Right lung (tissue), 10 donors: Measurements from ENCODE around the gene ANAPC7. TPM values are rescaled to one million over a fixed set of nuclear protein-coding genes. Genes with fewer than 3 reads are reported as not detected.
A peak's percentile ranks its signal among the peaks of the same experiment; 100 is the strongest.
"Not testable (repeated sequence)": the region's sequence is repeated elsewhere in the genome, so short reads cannot be mapped to it uniquely, and the experiment has no call there.

Experiments used
- DNase-seq, 2 donors: peaks; one replicate each; pipeline ENCODE4 v3.0.0-alpha.2; 2013
- long read RNA-seq, 8 donors: transcript quantifications; one replicate each; lab custom pipeline, GENCODE V29; 2026
- polyA plus RNA-seq, 5 donors: library from polyadenylated mRNA; unstranded; fragments of 120-200 nt; gene quantifications; one replicate each; pipeline versions ENCODE4 v1.2.1 to v1.2.3, GENCODE V29; 2013; ENCODE audit warnings: inconsistent platforms in 1 of 5, low replicate concordance in 1 of 5; ENCODE audit not compliant: insufficient read length in 5 of 5, insufficient read depth in 1 of 5

The ANAPC7 gene
- 10 to 100 TPM; 72.8 to 98.7 (median 86.4) TPM for polyA plus RNA-seq
- long read RNA-seq, donor 1, transcript ANAPC7-203 (11 exons, 3,045 nt): major isoform, 5 of 32 reads
- long read RNA-seq, donor 1, partial matches to known transcripts: 18 of 32 reads
- long read RNA-seq, donor 1, other reads (novel, unspliced or antisense): 0 of 32 reads
- long read RNA-seq, donor 2, partial matches to known transcripts: 0 of 6 reads
- long read RNA-seq, donor 2, other reads (novel, unspliced or antisense): 0 of 6 reads
- long read RNA-seq, donor 3, transcript ANAPC7-201 (10 exons, 2,200 nt): minor isoform, 5 of 12 reads
- long read RNA-seq, donor 3, transcript ANAPC7-203 (11 exons, 3,045 nt): major isoform, 7 of 12 reads
- long read RNA-seq, donor 3, partial matches to known transcripts: 0 of 12 reads
- long read RNA-seq, donor 3, other reads (novel, unspliced or antisense): 0 of 12 reads
- long read RNA-seq, donor 4, partial matches to known transcripts: 0 of 6 reads
- long read RNA-seq, donor 4, other reads (novel, unspliced or antisense): 0 of 6 reads
- long read RNA-seq, donor 5, transcript ANAPC7-203 (11 exons, 3,045 nt): major isoform, 8 of 17 reads
- long read RNA-seq, donor 5, partial matches to known transcripts: 0 of 17 reads
- long read RNA-seq, donor 5, other reads (novel, unspliced or antisense): 0 of 17 reads
- long read RNA-seq, donor 6, partial matches to known transcripts: 0 of 9 reads
- long read RNA-seq, donor 6, other reads (novel, unspliced or antisense): 0 of 9 reads
- long read RNA-seq, donor 7, partial matches to known transcripts: 0 of 4 reads
- long read RNA-seq, donor 7, other reads (novel, unspliced or antisense): 0 of 4 reads
- long read RNA-seq, donor 8, partial matches to known transcripts: 0 of 5 reads
- long read RNA-seq, donor 8, other reads (novel, unspliced or antisense): 0 of 5 reads

GRCh38 chr12:110403146-110403975, at the start of gene ANAPC7:
ANAPC7 (minus strand) TSS chr12:110403708; CDS start chr12:110403627, 81 bp downstream.
- DNase-seq: peak; percentile 85 to 90

GRCh38 chr12:110451263-110451662, 47.8 kb upstream of the ANAPC7 start:
- DNase-seq: no peak

- peak; percentile 92 to 93 for DNase-seq
Observed at GRCh38 chr12:110449799-110450497, 46.4 kb upstream of the ANAPC7 start, which contains the start of gene ARPC3. ARPC3 (minus strand) TSS chr12:110450337; CDS start chr12:110450260, 77 bp downstream.

- no peak for DNase-seq
Observed at GRCh38 chr12:110444455-110444854, 40.9 kb upstream of the ANAPC7 start.

- no peak for DNase-seq
Observed at GRCh38 chr12:110436231-110436630, 32.7 kb upstream of the ANAPC7 start.

GRCh38 chr12:110431957-110432587, 28.6 kb upstream of the ANAPC7 start:
- DNase-seq: no peak

- not testable (repeated sequence) for DNase-seq
Observed at GRCh38 chr12:110429676-110430075, 26.2 kb upstream of the ANAPC7 start.

- DNase-seq: no peak
Observed at GRCh38 chr12:110426406-110426805, 22.9 kb upstream of the ANAPC7 start.

- DNase-seq: no peak
Observed at GRCh38 chr12:110424237-110424636, 20.7 kb upstream of the ANAPC7 start.

GRCh38 chr12:110421701-110422100, 18.2 kb upstream of the ANAPC7 start:
- no peak for DNase-seq

- DNase-seq: no peak
Observed at GRCh38 chr12:110421159-110421661, 17.7 kb upstream of the ANAPC7 start.

GRCh38 chr12:110420644-110421043, 17.1 kb upstream of the ANAPC7 start:
- not testable (repeated sequence) for DNase-seq

- not testable (repeated sequence) for DNase-seq
Observed at GRCh38 chr12:110417113-110417512, 13.6 kb upstream of the ANAPC7 start.

- not testable (repeated sequence) for DNase-seq
Observed at GRCh38 chr12:110410086-110410485, 6.6 kb upstream of the ANAPC7 start.

- not testable (repeated sequence) for DNase-seq
Observed at GRCh38 chr12:110405126-110405662, 1.7 kb upstream of the ANAPC7 start.

GRCh38 chr12:110403976-110404682, 621 bp upstream of the ANAPC7 start:
- DNase-seq: peak; percentile 62 to 72

- DNase-seq: no peak
Observed at GRCh38 chr12:110382683-110383082, 20.8 kb downstream of the ANAPC7 start.

GRCh38 chr12:110379631-110380030, 23.9 kb downstream of the ANAPC7 start:
- DNase-seq: no peak

GRCh38 chr12:110379197-110379596, 24.3 kb downstream of the ANAPC7 start:
- DNase-seq: no peak
